ENCODE results near the gene ESAM.

Gene ESAM

DNA sequence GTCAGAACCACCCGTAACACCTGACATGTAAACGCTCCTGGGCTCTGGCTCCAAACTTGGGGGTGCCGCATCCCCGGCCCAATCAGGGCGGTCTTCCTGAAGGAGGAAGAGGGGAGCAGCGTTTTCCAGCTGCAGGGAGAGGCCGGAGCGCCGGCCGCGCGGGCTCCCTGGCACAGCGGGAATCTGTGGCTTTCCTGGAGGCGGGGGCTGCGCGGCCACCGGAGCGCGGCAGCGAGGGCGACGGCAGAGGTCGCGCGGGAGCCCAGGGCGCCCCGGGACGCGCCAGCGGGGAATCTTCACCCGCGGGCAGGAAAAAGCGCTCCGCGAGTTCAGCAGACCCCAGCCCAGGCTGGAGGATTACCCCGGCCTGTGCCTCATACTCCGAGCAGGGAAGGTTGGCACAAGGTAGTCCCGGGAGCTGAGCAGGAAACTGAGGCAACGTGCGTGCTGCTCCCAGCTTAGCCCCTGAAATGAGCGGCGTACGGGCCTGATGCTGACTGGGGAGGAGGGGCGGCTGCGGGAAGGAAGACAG, 600 bp upstream of the ESAM start:
- WGBS (ENCODE audit: insufficient coverage), result 0% methylated on average over 24 of the region's 45 CpGs
- no peaks in the 10 kb centered on the region for H3K27me3 ChIP-seq (replicated peaks in 2 of 5; ENCODE audit: control insufficient read depth in 4 of 5, insufficient read depth in 5 of 5, low read length in 4 of 5)
- POLR2A ChIA-PET, result interaction anchor here (0.9 kb wide), 2 partner anchors 16 to 74 kb away, joined by 3 to 5 read pairs; no protein-coding TSS in a partner anchor
- no peaks in the 10 kb centered on the region for H3K9me3 ChIP-seq (ENCODE audit: control extremely low read depth in 1 of 5, control insufficient read depth in 4 of 5, insufficient read depth in 2 of 5, low read depth in 1 of 5, low read length in 4 of 5)
- DNase-seq, result no peak
- peak overlapping the region; percentile 32 to 87 (median 70) for H3K4me3 ChIP-seq (ENCODE audit: control insufficient read depth in 1 of 7, extremely low read depth in 1 of 7, insufficient read depth in 4 of 7, low read depth in 2 of 7, low read length in 6 of 7)
- CTCF ChIA-PET, result interaction anchor here (0.7 to 14.9 kb wide), 22 partner anchors 9 to 130 kb away, joined by 3 to 205 read pairs (median 8); partner anchors contain the start of genes MSANTD2, NRGN, ROBO3 and SIAE
- peaks cover 1 to 57% (median 54%) of the 10 kb centered on the region in 4 experiments for H3K4me1 ChIP-seq (ENCODE audit: control extremely low read depth in 1 of 4, control insufficient read depth in 4 of 4, insufficient read depth in 4 of 4, low read length in 3 of 4)
- no peak overlapping the region for H3K27ac ChIP-seq (ENCODE audit: insufficient read depth in 1 of 2, low read depth in 1 of 2, low read length in 2 of 2, poor library complexity in 1 of 2, severe bottlenecking in 2 of 2)
- H3K36me3 ChIP-seq (ENCODE audit: control insufficient read depth in 4 of 4, insufficient read depth in 4 of 4, low read length in 3 of 4), result peaks cover 0 to 7% (median 2%) of the 10 kb centered on the region in 4 experiments

DNA sequence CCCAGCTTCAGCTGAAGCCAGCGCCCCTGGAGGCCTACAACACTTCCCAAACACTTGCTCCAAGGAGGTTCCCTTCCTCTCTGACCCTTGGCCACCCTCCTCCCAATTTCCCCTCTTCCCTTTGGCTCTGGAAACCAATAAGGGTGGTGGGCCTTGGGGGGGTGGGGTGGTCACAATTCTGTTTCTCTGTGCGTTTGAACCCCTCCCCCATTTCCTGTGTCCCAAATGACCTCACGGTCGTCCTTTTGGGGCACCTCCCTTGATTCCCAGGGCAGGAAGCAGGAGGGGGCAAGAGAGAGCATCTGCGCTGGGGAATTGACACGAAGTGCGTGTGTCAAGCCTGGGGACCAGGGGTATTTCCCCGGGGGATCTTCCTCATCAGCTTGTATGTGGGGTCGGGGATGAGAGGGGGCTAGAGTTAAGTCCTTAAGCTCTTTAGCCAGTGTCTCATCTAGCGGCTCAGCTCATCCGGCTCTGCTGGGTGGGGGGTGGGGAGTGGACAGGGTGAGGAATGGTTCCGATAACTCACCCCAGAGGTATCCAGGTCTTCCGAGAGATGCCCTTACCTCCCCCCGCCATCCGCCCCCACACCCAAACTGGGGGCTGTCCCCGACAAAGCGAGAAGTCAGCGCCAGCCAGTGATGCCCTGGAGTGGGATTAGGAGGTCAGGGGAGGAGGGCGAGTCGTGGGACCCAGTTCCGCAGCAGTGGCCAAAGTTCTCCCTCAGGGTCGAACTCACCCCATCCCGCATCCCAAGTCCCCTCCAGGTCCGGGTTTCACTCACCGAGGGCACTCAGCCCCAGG, 587 bp downstream of the ESAM start:
- Histone ChIP-seq H3K4me1 (ENCODE audit: control extremely low read depth in 1 of 4, control insufficient read depth in 4 of 4, insufficient read depth in 4 of 4, low read length in 3 of 4) (peaks cover 1 to 61% (median 56%) of the 10 kb centered on the region in 4 experiments), H3K4me3 (ENCODE audit: control insufficient read depth in 1 of 7, extremely low read depth in 1 of 7, insufficient read depth in 4 of 7, low read depth in 2 of 7, low read length in 6 of 7) (peak overlapping the region; percentile 20 to 87 (median 70)), H3K27me3 (replicated peaks in 2 of 5; ENCODE audit: control insufficient read depth in 4 of 5, insufficient read depth in 5 of 5, low read length in 4 of 5) (no peaks in the 10 kb centered on the region), H3K27ac (ENCODE audit: insufficient read depth in 1 of 2, low read depth in 1 of 2, low read length in 2 of 2, poor library complexity in 1 of 2, severe bottlenecking in 2 of 2) (no peak overlapping the region), H3K36me3 (ENCODE audit: control insufficient read depth in 4 of 4, insufficient read depth in 4 of 4, low read length in 3 of 4) (no peaks in the 10 kb centered on the region), H3K9me3 (ENCODE audit: control extremely low read depth in 1 of 5, control insufficient read depth in 4 of 5, insufficient read depth in 2 of 5, low read depth in 1 of 5, low read length in 4 of 5) (no peaks in the 10 kb centered on the region)
- WGBS (ENCODE audit: insufficient coverage), result 13% methylated on average over 3 of the region's 25 CpGs
- DNase-seq, result peak in 2 of 3 donors; percentile 55 to 57
- CTCF ChIA-PET, result interaction anchor here (1.1 to 14.9 kb wide), 15 partner anchors 8 to 121 kb away, joined by 3 to 205 read pairs (median 5); partner anchors contain the start of genes MSANTD2, NRGN, SIAE and SPA17
- POLR2A ChIA-PET, result interaction anchor here (0.5 kb wide), 1 partner anchor 84 kb away, joined by 6 read pairs; no protein-coding TSS in a partner anchor

GRCh38 chr11:124760806-124761205, 1.3 kb downstream of the ESAM start:
- ChIA-PET CTCF (interaction anchor here (1.1 to 14.9 kb wide), 13 partner anchors 7 to 121 kb away, joined by 3 to 205 read pairs (median 4); partner anchors contain the start of genes NRGN, SIAE, SPA17 and VSIG2), POLR2A (interaction anchor here (1.1 kb wide), 1 partner anchor 43 kb away, joined by 3 read pairs; no protein-coding TSS in a partner anchor)
- 87% methylated on average over 2 of the region's 3 CpGs for WGBS (ENCODE audit: insufficient coverage)
- peaks cover 1 to 61% (median 56%) of the 10 kb centered on the region in 4 experiments for H3K4me1 ChIP-seq (ENCODE audit: control extremely low read depth in 1 of 4, control insufficient read depth in 4 of 4, insufficient read depth in 4 of 4, low read length in 3 of 4)
- no peaks in the 10 kb centered on the region for H3K36me3 ChIP-seq (ENCODE audit: control insufficient read depth in 4 of 4, insufficient read depth in 4 of 4, low read length in 3 of 4)
- H3K27ac ChIP-seq (ENCODE audit: insufficient read depth in 1 of 2, low read depth in 1 of 2, low read length in 2 of 2, poor library complexity in 1 of 2, severe bottlenecking in 2 of 2), result no peak overlapping the region
- H3K9me3 ChIP-seq (ENCODE audit: control extremely low read depth in 1 of 5, control insufficient read depth in 4 of 5, insufficient read depth in 2 of 5, low read depth in 1 of 5, low read length in 4 of 5), result no peaks in the 10 kb centered on the region
- no peak for DNase-seq
- no peaks in the 10 kb centered on the region for H3K27me3 ChIP-seq (replicated peaks in 2 of 5; ENCODE audit: control insufficient read depth in 4 of 5, insufficient read depth in 5 of 5, low read length in 4 of 5)
- peak overlapping the region in 6 of 7 experiments; percentile 3 to 87 (median 70) for H3K4me3 ChIP-seq (ENCODE audit: control insufficient read depth in 1 of 7, extremely low read depth in 1 of 7, insufficient read depth in 4 of 7, low read depth in 2 of 7, low read length in 6 of 7)

DNA sequence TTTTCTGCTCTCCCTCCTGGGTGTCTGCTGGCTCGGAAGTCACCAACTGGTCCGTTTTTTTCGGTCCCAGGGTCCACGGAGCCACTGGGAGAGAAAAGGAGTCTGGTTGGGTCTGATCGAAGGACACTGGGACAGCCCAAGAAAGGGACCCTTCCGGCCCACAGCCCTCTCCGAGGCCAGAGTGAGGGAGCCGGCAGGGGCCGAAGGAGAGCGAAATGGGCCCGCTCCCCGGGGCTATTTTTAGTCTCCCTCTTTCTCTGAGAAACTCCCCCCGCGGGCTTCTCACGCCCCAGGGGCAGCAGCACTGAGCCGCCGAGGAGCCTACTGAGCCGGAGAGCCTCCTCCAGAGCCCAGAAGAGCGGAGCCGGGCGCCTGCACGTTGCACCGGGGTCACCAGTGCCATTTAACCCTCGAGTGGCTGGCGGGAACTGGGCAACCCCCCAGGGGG, 1.9 kb downstream of the ESAM start:
- peak in 2 of 3 donors; percentile 31 to 47 for DNase-seq
- peaks cover 1 to 61% (median 56%) of the 10 kb centered on the region in 4 experiments for H3K4me1 ChIP-seq (ENCODE audit: control extremely low read depth in 1 of 4, control insufficient read depth in 4 of 4, insufficient read depth in 4 of 4, low read length in 3 of 4)
- POLR2A ChIA-PET, result interaction anchor here (1.1 kb wide), 1 partner anchor 42 kb away, joined by 3 read pairs; no protein-coding TSS in a partner anchor

DNA sequence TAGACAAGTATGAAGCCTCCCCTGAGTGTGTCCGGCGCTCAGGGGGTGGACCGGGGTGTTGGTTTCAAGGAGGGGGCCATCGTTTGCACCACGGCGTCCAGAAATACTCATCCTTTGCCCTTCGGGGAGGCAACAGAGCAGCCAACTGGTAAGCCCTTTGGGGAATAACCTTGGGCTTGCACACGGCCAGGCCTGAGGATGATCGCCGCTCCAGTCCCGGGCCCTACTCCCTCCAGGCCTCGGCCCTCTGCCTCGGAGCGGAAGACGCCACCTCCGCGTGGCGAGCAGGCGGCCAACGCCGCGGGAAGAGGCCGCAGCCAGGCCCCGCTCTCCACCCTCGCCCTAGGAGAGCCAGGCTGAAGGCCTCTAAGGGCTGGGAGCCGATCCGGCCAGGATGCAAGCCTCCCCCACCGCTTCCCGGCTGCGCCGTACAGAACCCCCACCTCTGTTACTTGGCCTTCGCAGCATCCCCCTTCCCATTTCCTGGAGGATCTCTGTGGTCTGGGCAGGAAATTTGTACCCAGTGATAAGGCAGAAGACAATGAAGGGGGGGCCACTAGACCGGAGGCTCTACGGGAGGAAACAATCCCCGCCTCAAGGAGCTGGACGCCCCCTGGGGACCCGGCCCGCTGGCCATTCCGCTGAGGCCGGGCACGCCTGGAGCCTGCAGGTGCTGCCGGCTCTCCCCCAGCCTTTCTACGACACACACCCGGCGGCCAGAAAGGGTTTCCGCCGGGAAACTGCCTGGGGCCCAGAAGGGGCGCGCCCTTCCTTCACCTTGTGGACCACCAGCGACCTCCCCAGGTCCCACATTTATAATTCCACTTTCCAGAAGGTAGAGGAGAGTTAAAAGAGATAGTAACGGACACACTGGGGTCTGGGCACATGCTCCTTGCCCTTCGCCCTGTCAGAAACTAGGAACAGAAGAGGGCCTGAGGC, 2.6 kb downstream of the ESAM start:
- Histone ChIP-seq H3K4me1 (ENCODE audit: control extremely low read depth in 1 of 4, control insufficient read depth in 4 of 4, insufficient read depth in 4 of 4, low read length in 3 of 4) (peaks cover 1 to 61% (median 56%) of the 10 kb centered on the region in 4 experiments), H3K36me3 (ENCODE audit: control insufficient read depth in 4 of 4, insufficient read depth in 4 of 4, low read length in 3 of 4) (peaks cover 0 to 3% (median 1%) of the 10 kb centered on the region in 4 experiments), H3K27me3 (replicated peaks in 2 of 5; ENCODE audit: control insufficient read depth in 4 of 5, insufficient read depth in 5 of 5, low read length in 4 of 5) (no peaks in the 10 kb centered on the region), H3K27ac (ENCODE audit: insufficient read depth in 1 of 2, low read depth in 1 of 2, low read length in 2 of 2, poor library complexity in 1 of 2, severe bottlenecking in 2 of 2) (peak overlapping the region in 1 of 2 experiments; percentile 34), H3K9me3 (ENCODE audit: control extremely low read depth in 1 of 5, control insufficient read depth in 4 of 5, insufficient read depth in 2 of 5, low read depth in 1 of 5, low read length in 4 of 5) (no peaks in the 10 kb centered on the region), H3K4me3 (ENCODE audit: control insufficient read depth in 1 of 7, extremely low read depth in 1 of 7, insufficient read depth in 4 of 7, low read depth in 2 of 7, low read length in 6 of 7) (peak overlapping the region in 6 of 7 experiments; percentile 10 to 87 (median 59))
- peak in 2 of 3 donors; percentile 43 to 63 for DNase-seq
- ChIA-PET CTCF (interaction anchor here (1.3 to 14.9 kb wide), 9 partner anchors 16 to 126 kb away, joined by 3 to 205 read pairs (median 6); partner anchors contain the start of genes NRGN, ROBO3, SIAE and SPA17), POLR2A (interaction anchor here (0.6 to 1.1 kb wide), 2 partner anchors 42 to 69 kb away, joined by 3 read pairs; no protein-coding TSS in a partner anchor)
- WGBS (ENCODE audit: insufficient coverage), result 8% methylated on average over 37 of the region's 52 CpGs

More for the DNA sequence above, 1.9 kb downstream of the ESAM start:
- CTCF ChIA-PET, result interaction anchor here (1.1 to 14.9 kb wide), 11 partner anchors 12 to 120 kb away, joined by 3 to 205 read pairs (median 4); partner anchors contain the start of genes NRGN, SIAE and SPA17
- H3K27ac ChIP-seq (ENCODE audit: insufficient read depth in 1 of 2, low read depth in 1 of 2, low read length in 2 of 2, poor library complexity in 1 of 2, severe bottlenecking in 2 of 2), result peak overlapping the region in 1 of 2 experiments; percentile 34
- H3K36me3 ChIP-seq (ENCODE audit: control insufficient read depth in 4 of 4, insufficient read depth in 4 of 4, low read length in 3 of 4), result no peaks in the 10 kb centered on the region
- no peaks in the 10 kb centered on the region for H3K27me3 ChIP-seq (replicated peaks in 2 of 5; ENCODE audit: control insufficient read depth in 4 of 5, insufficient read depth in 5 of 5, low read length in 4 of 5)
- 2% methylated on average over 22 of the region's 25 CpGs for WGBS (ENCODE audit: insufficient coverage)
- no peaks in the 10 kb centered on the region for H3K9me3 ChIP-seq (ENCODE audit: control extremely low read depth in 1 of 5, control insufficient read depth in 4 of 5, insufficient read depth in 2 of 5, low read depth in 1 of 5, low read length in 4 of 5)
- H3K4me3 ChIP-seq (ENCODE audit: control insufficient read depth in 1 of 7, extremely low read depth in 1 of 7, insufficient read depth in 4 of 7, low read depth in 2 of 7, low read length in 6 of 7), result peak overlapping the region in 6 of 7 experiments; percentile 16 to 87 (median 60)

All from common myeloid progenitor, CD34-positive (primary cell).